ENCODE measurements around the gene CALML4. TPM values are rescaled to one million over a fixed set of nuclear protein-coding genes. Genes with fewer than 3 reads are reported as not detected.
"Not testable (repeated sequence)": the region's sequence is repeated elsewhere in the genome, so short reads cannot be mapped to it uniquely, and the experiment has no call there.

CALML4 gene
- polyA plus RNA-seq, 1 experiment, result 0.47 TPM

DNA sequence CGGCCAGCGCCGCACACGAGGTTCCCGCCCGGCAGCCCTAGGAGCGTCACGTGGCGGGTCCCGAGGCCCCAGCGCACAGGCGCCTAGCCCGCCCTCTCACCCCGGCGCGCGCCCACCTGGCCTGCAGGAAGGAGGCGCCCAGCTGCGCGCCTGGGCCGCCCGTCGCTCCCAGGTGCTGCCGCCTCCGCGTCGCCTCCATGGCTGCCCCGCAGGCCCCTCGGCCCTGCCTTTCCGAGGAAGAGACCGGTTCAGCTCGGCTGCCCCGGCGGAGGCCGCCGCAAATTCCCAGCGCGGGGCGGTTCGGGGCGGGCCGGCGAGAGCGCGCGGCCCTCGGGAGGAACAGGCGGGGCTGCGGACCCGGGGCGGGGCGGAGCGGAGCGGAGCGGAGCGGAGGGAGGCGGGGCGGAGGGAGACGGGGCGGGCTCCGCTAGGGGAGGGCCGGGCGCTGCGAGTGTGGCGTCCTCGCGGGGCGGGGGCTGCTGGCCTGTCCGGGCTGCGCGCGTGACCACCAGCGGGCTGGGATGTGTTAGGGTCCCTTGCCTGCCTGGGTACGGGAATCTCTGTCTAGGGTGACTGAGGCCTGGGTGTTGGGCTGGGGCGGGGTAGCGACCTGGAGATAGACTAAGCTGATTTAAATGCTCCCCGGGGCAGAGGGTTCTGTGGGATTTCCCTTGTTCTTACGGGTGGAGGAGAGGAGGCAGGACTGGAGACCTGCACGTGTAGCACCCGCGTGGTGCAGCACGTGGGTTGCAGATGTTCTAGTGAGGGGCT is 24.4 kb upstream of the CALML4 start, which contains the start of gene CLN6:
CLN6 (minus strand) TSS at position 343 of the 771 bp plus-strand sequence; CDS start at position 199, 144 bp downstream.
- peak within 1 kb of the TSS; percentile 82 for H3K4me3 ChIP-seq (ENCODE audit: low read depth, low read length)
- POLR2A ChIA-PET, result interaction anchor here (0.6 kb wide), 2 partner anchors 34 to 659 kb away, joined by 5 to 8 read pairs; no protein-coding TSS in a partner anchor
- CTCF ChIA-PET, result interaction anchor here (0.6 to 1.1 kb wide), 3 partner anchors 11 to 703 kb away, joined by 3 read pairs; no protein-coding TSS in a partner anchor

DNA sequence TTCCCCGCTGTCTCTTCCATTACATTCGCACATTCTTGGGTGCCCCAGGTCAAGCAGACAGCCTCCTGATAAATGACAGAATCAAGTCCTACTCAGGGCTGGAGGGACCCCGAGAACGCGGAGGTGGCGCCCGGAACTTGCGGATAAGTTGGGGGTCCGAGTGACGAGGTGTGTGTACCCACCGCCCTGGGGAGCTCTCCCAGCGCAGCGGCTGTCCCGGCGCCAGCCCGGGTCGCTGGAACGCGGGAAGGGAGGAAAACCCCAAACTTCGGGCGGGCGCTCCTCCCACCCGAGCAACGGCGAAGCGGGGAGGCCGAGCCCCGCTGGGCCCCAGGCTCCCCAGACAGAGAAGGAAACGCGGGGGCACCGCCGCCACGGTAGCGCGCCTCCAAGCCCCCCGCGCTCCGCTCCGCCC is 23.8 kb upstream of the CALML4 start:
- DNase-seq (ENCODE audit: low read depth), result no peak
- ChIA-PET POLR2A (interaction anchor here (0.6 kb wide), 1 partner anchor 34 kb away, joined by 8 read pairs; no protein-coding TSS in a partner anchor), CTCF (interaction anchor here (0.6 to 1.1 kb wide), 2 partner anchors 366 to 704 kb away, joined by 3 read pairs; no protein-coding TSS in a partner anchor)
- TF ChIP-seq, protein P1, sequence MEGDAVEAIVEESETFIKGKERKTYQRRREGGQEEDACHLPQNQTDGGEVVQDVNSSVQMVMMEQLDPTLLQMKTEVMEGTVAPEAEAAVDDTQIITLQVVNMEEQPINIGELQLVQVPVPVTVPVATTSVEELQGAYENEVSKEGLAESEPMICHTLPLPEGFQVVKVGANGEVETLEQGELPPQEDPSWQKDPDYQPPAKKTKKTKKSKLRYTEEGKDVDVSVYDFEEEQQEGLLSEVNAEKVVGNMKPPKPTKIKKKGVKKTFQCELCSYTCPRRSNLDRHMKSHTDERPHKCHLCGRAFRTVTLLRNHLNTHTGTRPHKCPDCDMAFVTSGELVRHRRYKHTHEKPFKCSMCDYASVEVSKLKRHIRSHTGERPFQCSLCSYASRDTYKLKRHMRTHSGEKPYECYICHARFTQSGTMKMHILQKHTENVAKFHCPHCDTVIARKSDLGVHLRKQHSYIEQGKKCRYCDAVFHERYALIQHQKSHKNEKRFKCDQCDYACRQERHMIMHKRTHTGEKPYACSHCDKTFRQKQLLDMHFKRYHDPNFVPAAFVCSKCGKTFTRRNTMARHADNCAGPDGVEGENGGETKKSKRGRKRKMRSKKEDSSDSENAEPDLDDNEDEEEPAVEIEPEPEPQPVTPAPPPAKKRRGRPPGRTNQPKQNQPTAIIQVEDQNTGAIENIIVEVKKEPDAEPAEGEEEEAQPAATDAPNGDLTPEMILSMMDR (IDR thresholded peaks at IDR 0.05; ENCODE audit: insufficient read depth, low read depth, low read length), result no peak
- H3K36me3 ChIP-seq (ENCODE audit: control insufficient read depth, insufficient read depth, low read length), result no peaks in the 10 kb centered on the region
- no peaks in the 10 kb centered on the region for H3K27me3 ChIP-seq (ENCODE audit: control insufficient read depth, insufficient read depth, low read length)
- peak overlapping the region; percentile 82 for H3K4me3 ChIP-seq (ENCODE audit: low read depth, low read length)

More for the DNA sequence above, 24.4 kb upstream of the CALML4 start, which contains the start of gene CLN6:
- Histone ChIP-seq H3K36me3 (ENCODE audit: control insufficient read depth, insufficient read depth, low read length) (no peaks in the 10 kb centered on the region), H3K27me3 (ENCODE audit: control insufficient read depth, insufficient read depth, low read length) (no peaks in the 10 kb centered on the region)
- TF ChIP-seq, protein P1 (IDR thresholded peaks at IDR 0.05; ENCODE audit: insufficient read depth, low read depth, low read length), result no peak
- DNase-seq (ENCODE audit: low read depth), result peak; percentile 37

DNA sequence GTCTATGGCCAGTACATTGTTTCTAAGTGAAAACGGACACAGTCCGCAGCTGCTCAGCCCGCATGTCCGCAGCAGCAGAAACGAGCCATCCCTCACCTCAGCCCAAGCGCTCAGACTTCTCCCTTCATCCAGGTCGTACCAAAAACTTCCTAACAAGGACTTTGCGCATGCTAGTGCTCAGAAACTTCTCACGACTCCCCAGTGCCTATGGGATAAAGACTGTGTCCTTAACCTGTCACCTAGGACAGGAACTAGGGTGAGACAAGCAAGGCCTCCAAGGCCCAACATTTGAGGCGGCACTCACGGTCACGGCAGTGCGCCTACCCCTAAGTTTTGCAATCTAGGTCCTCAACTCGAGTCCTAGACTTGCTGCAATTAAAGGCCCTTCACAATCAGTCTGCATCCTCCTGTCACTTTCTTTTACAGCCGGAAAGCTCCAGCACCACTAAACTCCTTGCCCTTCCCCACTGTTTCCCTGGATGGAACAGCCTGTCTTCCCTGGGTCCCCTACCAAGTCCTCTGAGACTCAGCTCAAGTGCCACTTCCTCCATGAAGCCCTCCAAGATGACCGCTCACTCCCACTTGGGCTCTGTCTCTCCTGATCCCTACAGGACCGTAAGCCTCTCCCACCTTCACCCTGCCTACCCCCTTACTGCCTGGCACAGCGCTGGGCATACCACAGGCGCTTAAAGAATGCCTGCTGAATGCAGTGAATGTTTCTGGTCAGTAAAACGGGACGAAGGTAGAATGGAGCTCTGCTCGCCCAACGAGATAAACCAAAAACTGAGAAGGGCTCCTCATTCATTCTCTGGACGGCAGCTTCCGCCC is 23.2 kb upstream of the CALML4 start:
- H3K36me3 ChIP-seq (ENCODE audit: control insufficient read depth, insufficient read depth, low read length), result no peaks in the 10 kb centered on the region
- POLR2A ChIA-PET, result interaction anchor here (0.6 kb wide), 1 partner anchor 33 kb away, joined by 8 read pairs; no protein-coding TSS in a partner anchor
- TF ChIP-seq, protein P1 (IDR thresholded peaks at IDR 0.05; ENCODE audit: insufficient read depth, low read depth, low read length), result no peak
- no peaks in the 10 kb centered on the region for H3K27me3 ChIP-seq (ENCODE audit: control insufficient read depth, insufficient read depth, low read length)
- CTCF ChIA-PET, result no interaction called here
- peak overlapping the region; percentile 82 for H3K4me3 ChIP-seq (ENCODE audit: low read depth, low read length)
- no peak for DNase-seq (ENCODE audit: low read depth)

DNA sequence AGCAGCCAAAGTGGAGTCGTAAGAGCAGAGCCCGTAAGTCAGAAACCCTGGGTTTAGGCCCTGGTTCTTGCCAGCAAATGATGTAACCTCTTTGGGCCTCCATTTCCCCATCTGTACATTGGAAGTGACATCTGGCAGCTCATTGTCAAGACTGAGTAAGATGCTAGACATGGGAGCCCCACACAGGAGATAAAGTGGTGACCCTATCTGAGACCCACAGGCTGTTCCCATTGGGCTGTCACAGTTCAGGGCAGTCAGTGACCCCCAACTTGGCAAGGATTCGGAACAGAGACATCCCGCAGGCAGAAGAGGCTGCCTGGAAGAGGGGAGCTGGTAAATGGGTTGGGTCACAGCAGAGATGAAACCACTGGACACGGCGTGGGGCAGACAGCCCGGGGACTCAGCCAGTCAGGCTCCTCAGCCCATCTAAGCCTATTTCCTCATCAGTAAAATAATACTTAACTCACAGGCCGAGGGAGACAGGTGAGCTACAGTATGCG is 22.6 kb upstream of the CALML4 start:
- ChIA-PET CTCF (no interaction called here), POLR2A (no interaction called here)
- DNase-seq (ENCODE audit: low read depth), result no peak
- no peaks in the 10 kb centered on the region for H3K27me3 ChIP-seq (ENCODE audit: control insufficient read depth, insufficient read depth, low read length)
- TF ChIP-seq, protein P1 (IDR thresholded peaks at IDR 0.05; ENCODE audit: insufficient read depth, low read depth, low read length), result no peak
- H3K4me3 ChIP-seq (ENCODE audit: low read depth, low read length), result no peak overlapping the region
- no peaks in the 10 kb centered on the region for H3K36me3 ChIP-seq (ENCODE audit: control insufficient read depth, insufficient read depth, low read length)

DNA sequence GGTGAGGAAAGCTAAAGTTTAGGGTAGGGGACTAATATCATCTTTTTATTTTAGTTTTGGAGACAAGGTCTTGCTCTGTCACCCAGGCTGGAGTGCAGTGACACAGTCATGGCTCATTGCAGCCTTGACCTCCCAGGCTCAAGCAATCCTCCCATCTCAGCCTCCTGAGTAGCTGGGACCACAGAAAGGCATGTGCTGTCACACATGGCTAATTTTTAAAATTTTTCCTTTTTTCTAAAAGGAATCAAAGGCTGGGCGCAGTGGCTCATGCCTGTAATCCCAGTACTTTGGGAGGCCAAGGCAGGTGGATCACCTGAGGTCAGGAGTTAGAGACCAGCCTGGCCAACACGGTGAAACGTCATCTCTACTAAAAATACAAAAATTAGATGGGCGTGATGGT is 20.3 kb upstream of the CALML4 start:
- H3K27me3 ChIP-seq (ENCODE audit: control insufficient read depth, insufficient read depth, low read length); POLR2A ChIA-PET; CTCF ChIA-PET; H3K36me3 ChIP-seq (ENCODE audit: control insufficient read depth, insufficient read depth, low read length); DNase-seq (ENCODE audit: low read depth); H3K4me3 ChIP-seq (ENCODE audit: low read depth, low read length): not testable (repeated sequence)
